Activated CD8-positive, alpha-beta T cell treated with anti-CD3 and anti-CD28 coated beads for 36 hours (primary cell): ENCODE results near the gene SYNE2. TPM values are rescaled to one million over a fixed set of nuclear protein-coding genes. Genes with fewer than 3 reads are reported as not detected.
"Not testable (repeated sequence)": the region's sequence is repeated elsewhere in the genome, so short reads cannot be mapped to it uniquely, and the experiment has no call there.

Source experiments
- ATAC-seq: fragments of 200-7000 bp; cut with Tn5 transposase; one replicate; pipeline ENCODE4 v1.10.0; 2021; ENCODE audit warnings: mild to moderate bottlenecking, moderate library complexity
- CTCF ChIA-PET: fragments of 350-600 bp; sonication (Branson Sonifier 250); formaldehyde crosslinking; loops from one replicate; lab custom pipeline; 2021; ENCODE audit warnings: antibody characterized with exemption; lab: Charles Lee
- POLR2A ChIA-PET: fragments of 350-600 bp; sonication (Branson Sonifier 250); formaldehyde crosslinking; loops from one replicate; lab custom pipeline; 2021; ENCODE audit warnings: antibody characterized with exemption; lab: Charles Lee
- DNase-seq: peaks from one replicate; pipeline ENCODE4 v3.0.0-alpha.2; 2020
- H3K27ac Mint-ChIP-seq: one replicate; pipeline ENCODE4 v1.8.0; 2021; ENCODE audit warnings: mild to moderate bottlenecking, mixed read lengths
- H3K27me3 Mint-ChIP-seq: one replicate; pipeline ENCODE4 v1.8.0; 2021; ENCODE audit warnings: mixed read lengths
- H3K36me3 Mint-ChIP-seq: one replicate; pipeline ENCODE4 v1.8.0; 2021; ENCODE audit warnings: low read depth, mixed read lengths
- H3K4me1 Mint-ChIP-seq: one replicate; pipeline ENCODE4 v1.8.0; 2021; ENCODE audit warnings: low read depth, mixed read lengths
- H3K4me3 Mint-ChIP-seq: one replicate; pipeline ENCODE4 v1.8.0; 2021; ENCODE audit warnings: mild to moderate bottlenecking, moderate library complexity, mixed read lengths
- H3K9me3 Mint-ChIP-seq: one replicate; pipeline ENCODE4 v1.8.0; 2021; ENCODE audit warnings: mixed read lengths
- intact Hi-C: fragments of 100-400 bp; cut with micrococcal nuclease; formaldehyde crosslinking; loops from one replicate; pipeline ENCODE4 v1.10.0; 2022
- total RNA-seq, 2 experiments: library from RNA; stranded (reverse); gene quantifications; one replicate each; pipeline ENCODE4 v1.2.3, GENCODE V29; 2021
- TF ChIP-seq, protein P1 (sequence below): fragments of 200-600 bp; IDR thresholded peaks from one replicate; pipeline ENCODE4 v1.8.0; 2022; ENCODE audit warnings: antibody characterized with exemption, mild to moderate bottlenecking

Gene SYNE2, protein sequence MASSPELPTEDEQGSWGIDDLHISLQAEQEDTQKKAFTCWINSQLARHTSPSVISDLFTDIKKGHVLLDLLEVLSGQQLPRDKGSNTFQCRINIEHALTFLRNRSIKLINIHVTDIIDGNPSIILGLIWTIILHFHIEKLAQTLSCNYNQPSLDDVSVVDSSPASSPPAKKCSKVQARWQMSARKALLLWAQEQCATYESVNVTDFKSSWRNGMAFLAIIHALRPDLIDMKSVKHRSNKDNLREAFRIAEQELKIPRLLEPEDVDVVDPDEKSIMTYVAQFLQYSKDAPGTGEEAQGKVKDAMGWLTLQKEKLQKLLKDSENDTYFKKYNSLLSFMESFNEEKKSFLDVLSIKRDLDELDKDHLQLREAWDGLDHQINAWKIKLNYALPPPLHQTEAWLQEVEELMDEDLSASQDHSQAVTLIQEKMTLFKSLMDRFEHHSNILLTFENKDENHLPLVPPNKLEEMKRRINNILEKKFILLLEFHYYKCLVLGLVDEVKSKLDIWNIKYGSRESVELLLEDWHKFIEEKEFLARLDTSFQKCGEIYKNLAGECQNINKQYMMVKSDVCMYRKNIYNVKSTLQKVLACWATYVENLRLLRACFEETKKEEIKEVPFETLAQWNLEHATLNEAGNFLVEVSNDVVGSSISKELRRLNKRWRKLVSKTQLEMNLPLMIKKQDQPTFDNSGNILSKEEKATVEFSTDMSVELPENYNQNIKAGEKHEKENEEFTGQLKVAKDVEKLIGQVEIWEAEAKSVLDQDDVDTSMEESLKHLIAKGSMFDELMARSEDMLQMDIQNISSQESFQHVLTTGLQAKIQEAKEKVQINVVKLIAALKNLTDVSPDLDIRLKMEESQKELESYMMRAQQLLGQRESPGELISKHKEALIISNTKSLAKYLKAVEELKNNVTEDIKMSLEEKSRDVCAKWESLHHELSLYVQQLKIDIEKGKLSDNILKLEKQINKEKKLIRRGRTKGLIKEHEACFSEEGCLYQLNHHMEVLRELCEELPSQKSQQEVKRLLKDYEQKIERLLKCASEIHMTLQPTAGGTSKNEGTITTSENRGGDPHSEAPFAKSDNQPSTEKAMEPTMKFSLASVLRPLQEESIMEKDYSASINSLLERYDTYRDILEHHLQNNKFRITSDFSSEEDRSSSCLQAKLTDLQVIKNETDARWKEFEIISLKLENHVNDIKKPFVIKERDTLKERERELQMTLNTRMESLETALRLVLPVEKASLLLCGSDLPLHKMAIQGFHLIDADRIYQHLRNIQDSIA (N-terminal part only)
- 10 to 100 TPM; 28.1 to 29.0 TPM for total RNA-seq

DNA sequence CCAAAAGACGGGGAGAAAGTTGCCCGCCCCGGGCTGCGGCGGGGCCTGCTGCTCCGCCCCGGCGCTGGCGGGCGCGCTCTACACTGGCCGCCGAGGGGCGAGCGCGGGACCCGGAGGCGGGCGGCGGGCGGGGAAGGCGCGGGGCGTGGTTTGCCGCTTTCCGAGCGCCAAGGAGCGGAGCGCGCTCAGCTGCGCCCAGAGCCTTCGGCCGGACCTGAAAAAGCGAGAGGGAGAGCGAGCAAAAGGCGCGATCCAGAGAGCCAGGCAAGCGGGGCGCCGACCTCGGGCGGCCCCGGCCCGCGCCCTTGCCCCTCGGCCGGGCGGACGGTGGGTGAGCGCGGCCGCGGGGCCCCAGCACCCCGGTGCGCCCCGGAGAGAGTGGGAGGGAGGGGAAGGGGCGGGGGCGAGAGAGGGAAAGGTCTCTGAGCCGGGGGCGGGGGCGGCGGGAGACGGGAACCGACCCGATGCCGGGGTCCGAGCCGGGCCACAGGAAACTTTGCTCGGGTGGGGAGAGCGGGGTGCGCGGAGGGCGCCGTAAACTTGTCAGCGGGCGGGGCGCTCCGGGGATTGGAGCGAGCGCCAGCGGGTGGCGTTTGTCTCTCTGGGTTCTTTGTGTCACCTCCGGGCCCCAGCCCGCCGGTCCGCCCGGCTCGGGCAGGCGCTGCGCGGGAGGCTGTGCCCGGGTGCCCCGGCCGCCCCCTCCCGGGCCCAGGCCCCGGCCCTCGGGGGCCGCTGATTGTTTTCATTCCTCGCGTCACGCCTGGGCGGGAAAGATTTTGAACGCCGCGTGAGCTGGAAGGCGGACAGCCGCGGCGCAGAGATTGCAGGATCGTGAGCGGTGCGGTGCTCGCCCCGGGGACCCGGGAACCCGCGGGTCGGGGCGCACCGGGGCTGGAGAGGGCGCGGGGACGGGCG, at the start of gene SYNE2:
Gene SYNE2, plus strand, starts transcription at position 188 of the 915 bp plus-strand sequence. CDS start 56,145 bp downstream, outside the sequence.
- H3K36me3 Mint-ChIP-seq = peaks cover 3% of the 10 kb centered on the region
- H3K4me1 Mint-ChIP-seq = peaks cover 39% of the 10 kb centered on the region
- ATAC-seq (peak; percentile 88), DNase-seq (peak; percentile 84)
- TF ChIP-seq, protein P1, sequence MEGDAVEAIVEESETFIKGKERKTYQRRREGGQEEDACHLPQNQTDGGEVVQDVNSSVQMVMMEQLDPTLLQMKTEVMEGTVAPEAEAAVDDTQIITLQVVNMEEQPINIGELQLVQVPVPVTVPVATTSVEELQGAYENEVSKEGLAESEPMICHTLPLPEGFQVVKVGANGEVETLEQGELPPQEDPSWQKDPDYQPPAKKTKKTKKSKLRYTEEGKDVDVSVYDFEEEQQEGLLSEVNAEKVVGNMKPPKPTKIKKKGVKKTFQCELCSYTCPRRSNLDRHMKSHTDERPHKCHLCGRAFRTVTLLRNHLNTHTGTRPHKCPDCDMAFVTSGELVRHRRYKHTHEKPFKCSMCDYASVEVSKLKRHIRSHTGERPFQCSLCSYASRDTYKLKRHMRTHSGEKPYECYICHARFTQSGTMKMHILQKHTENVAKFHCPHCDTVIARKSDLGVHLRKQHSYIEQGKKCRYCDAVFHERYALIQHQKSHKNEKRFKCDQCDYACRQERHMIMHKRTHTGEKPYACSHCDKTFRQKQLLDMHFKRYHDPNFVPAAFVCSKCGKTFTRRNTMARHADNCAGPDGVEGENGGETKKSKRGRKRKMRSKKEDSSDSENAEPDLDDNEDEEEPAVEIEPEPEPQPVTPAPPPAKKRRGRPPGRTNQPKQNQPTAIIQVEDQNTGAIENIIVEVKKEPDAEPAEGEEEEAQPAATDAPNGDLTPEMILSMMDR = no peak
- CTCF ChIA-PET = interaction anchor here (0.8 to 3.2 kb wide), 11 partner anchors 11 to 442 kb away, joined by 3 to 14 read pairs (median 3); no protein-coding TSS in a partner anchor
- H3K27me3 Mint-ChIP-seq = no peaks in the 10 kb centered on the region
- H3K9me3 Mint-ChIP-seq = no peaks in the 10 kb centered on the region
- H3K4me3 Mint-ChIP-seq = peak within 1 kb of the TSS; percentile 95
- intact Hi-C loops = loop anchor here (1.0 to 5.0 kb wide), 2 partner anchors 11 to 84 kb away; no protein-coding TSS in a partner anchor
- POLR2A ChIA-PET = interaction anchor here (0.6 to 1.5 kb wide), 7 partner anchors 10 to 257 kb away, joined by 3 to 10 read pairs (median 3); no protein-coding TSS in a partner anchor
- H3K27ac Mint-ChIP-seq = peak within 1 kb of the TSS; percentile 93

DNA sequence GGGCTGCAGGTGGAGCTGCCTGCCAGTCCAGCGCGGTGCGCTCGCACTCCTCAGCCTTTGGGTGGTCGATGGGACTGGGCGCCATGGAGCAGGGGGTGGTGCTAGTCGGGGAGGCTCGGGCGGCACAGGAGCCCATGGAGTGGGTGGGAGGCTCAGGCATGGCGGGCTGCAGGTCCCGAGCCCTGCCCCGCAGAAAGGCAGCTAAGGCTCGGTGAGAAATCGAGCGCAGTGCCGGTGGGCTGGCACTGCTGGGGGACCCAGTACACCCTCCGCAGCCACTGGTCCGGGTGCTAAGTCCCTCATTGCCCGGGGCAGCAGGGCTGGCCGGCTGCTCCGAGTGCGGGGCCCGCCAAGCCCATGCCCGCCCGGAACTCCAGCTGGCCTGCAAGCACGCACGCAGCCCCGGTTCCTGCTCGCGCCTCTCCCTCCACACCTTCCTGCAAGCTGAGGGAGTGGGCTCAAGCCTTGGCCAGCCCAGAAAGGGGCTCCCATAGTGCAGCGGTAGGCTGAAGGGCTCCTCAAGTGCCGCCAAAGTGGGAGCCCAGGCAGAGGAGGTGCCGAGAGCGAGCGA, 49.5 kb upstream of the SYNE2 start:
- not testable (repeated sequence) for DNase-seq

DNA sequence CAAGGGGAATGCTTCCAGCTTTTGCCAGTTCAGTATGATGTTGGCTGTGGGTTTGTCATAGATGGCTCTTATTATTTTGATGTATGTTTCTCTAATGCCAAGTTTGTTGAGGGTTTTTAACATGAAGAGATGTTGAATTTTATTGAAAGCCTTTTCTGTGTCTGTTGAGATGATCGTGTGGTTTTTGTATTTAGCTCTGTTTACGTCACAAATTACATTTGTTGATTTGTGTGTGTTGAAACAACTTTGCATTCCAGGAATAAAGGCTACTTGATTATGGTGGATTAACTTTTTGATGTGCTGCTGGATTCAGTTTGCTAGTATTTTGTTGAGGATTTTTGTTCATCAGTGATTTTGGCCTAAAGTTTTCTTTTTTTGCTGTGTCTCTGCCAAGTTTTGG, 46.7 kb upstream of the SYNE2 start:
- POLR2A ChIA-PET, intact Hi-C loops: not testable (repeated sequence)

More for the DNA sequence above, 49.5 kb upstream of the SYNE2 start:
- H3K27ac Mint-ChIP-seq, H3K36me3 Mint-ChIP-seq, H3K4me1 Mint-ChIP-seq, ATAC-seq, H3K4me3 Mint-ChIP-seq, intact Hi-C loops, H3K27me3 Mint-ChIP-seq, CTCF ChIA-PET, POLR2A ChIA-PET, H3K9me3 Mint-ChIP-seq: not testable (repeated sequence)

DNA sequence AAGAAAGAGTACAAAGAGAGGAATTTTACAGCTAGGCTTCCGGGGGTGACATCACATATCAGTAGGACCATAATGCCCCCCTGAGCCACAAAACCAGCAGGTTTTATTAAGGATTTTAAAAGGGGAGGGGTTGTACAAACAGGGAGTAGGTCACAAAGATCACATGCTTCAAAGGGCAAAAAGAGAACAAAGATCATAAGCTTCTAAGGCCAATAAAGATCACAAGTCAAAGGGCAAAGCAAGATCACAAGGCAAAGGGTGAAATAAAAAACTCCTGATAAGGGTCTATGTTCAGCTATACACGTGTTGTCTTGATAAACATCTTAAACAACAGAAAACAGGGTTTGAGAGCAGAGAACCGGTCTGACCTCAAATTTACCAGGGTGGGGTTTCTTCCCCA, 41.1 kb upstream of the SYNE2 start:
- H3K27ac Mint-ChIP-seq, ATAC-seq, intact Hi-C loops, H3K36me3 Mint-ChIP-seq, H3K4me3 Mint-ChIP-seq, H3K4me1 Mint-ChIP-seq, CTCF ChIA-PET, DNase-seq, POLR2A ChIA-PET, H3K27me3 Mint-ChIP-seq: not testable (repeated sequence)
- peaks cover 12% of the 10 kb centered on the region for H3K9me3 Mint-ChIP-seq

More for the DNA sequence above, 46.7 kb upstream of the SYNE2 start:
- ATAC-seq, H3K4me1 Mint-ChIP-seq, H3K36me3 Mint-ChIP-seq, H3K27me3 Mint-ChIP-seq, H3K27ac Mint-ChIP-seq, H3K4me3 Mint-ChIP-seq, CTCF ChIA-PET, DNase-seq, H3K9me3 Mint-ChIP-seq: not testable (repeated sequence)

DNA sequence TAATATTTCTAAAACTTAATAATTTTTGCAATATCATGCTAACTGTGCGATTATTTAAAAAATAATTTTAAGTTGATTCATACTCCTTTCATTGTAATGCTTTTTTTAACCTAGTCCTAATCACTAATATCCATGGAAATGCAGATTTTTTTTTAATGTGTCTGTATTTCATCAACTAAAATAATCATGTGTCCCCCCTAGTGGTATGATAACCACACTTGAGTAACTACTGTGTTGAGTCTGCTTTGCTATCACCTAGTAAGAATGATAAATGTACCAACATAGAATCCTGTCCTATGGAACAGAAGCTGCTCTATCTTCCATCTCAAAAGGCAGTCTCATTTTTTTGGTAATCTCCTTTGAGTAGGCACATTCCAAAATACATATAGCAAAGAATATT, 19.1 kb upstream of the SYNE2 start:
- Mint-ChIP-seq H3K36me3 (no peaks in the 10 kb centered on the region), H3K27me3 (no peaks in the 10 kb centered on the region), H3K4me1 (no peaks in the 10 kb centered on the region), H3K27ac (no peak overlapping the region), H3K4me3 (no peak overlapping the region), H3K9me3 (no peaks in the 10 kb centered on the region)
- TF ChIP-seq, protein P1 = no peak
- intact Hi-C loops = no loop called here
- CTCF ChIA-PET = no interaction called here
- ATAC-seq (no peak), DNase-seq (no peak)
- POLR2A ChIA-PET = no interaction called here
